Vagina (tissue), 2 donors: ENCODE data around the gene FKBP9.

Source experiments
- POLR2A ChIP-seq, 2 donors: fragments of 450-650 bp; IDR thresholded peaks; one replicate each; pipeline ENCODE4 v1.6.1; 2017; ENCODE audit warnings: antibody characterized with exemption in 2 of 2, mild to moderate bottlenecking in 2 of 2, moderate library complexity in 2 of 2
- POLR2AphosphoS5 ChIP-seq, 2 donors: sonication (generic); formaldehyde crosslinking; IDR thresholded peaks; one replicate each; pipeline ENCODE4 v1.9.0; 2017; ENCODE audit warnings: antibody characterized with exemption in 2 of 2, mild to moderate bottlenecking in 2 of 2, low read depth in 1 of 2; ENCODE audit not compliant: insufficient read depth in 1 of 2
- TF ChIP-seq, protein P1 (sequence below), 3 experiments: fragments of 450-650 bp in 2 of 3; fragments of 200-600 bp in 1 of 3; sonication (generic) in 1 of 3; IDR thresholded peaks; one replicate each; pipeline ENCODE4 v1.5.1; 2017 to 2019; ENCODE audit warnings: antibody characterized with exemption in 3 of 3, mild to moderate bottlenecking in 2 of 3, moderate library complexity in 2 of 3

- TF ChIP-seq, protein P1, sequence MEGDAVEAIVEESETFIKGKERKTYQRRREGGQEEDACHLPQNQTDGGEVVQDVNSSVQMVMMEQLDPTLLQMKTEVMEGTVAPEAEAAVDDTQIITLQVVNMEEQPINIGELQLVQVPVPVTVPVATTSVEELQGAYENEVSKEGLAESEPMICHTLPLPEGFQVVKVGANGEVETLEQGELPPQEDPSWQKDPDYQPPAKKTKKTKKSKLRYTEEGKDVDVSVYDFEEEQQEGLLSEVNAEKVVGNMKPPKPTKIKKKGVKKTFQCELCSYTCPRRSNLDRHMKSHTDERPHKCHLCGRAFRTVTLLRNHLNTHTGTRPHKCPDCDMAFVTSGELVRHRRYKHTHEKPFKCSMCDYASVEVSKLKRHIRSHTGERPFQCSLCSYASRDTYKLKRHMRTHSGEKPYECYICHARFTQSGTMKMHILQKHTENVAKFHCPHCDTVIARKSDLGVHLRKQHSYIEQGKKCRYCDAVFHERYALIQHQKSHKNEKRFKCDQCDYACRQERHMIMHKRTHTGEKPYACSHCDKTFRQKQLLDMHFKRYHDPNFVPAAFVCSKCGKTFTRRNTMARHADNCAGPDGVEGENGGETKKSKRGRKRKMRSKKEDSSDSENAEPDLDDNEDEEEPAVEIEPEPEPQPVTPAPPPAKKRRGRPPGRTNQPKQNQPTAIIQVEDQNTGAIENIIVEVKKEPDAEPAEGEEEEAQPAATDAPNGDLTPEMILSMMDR (IDR thresholded peaks at IDR 0.05) = no peak
- no peak for TF ChIP-seq POLR2AphosphoS5 (IDR thresholded peaks at IDR 0.05; ENCODE audit: insufficient read depth in 1 of 2, low read depth in 1 of 2)
- TF ChIP-seq POLR2A (IDR thresholded peaks at IDR 0.05) = no peak
These were observed 52.5 kb downstream of the FKBP9 start for GRCh38 chr7:33009734-33010133.
